HUES48 (cell line): Measurements from ENCODE around the gene ZBTB33.

Experiments
- H3K27ac ChIP-seq: one replicate; pipeline ENCODE4 v1.7.0; 2013; ENCODE audit warnings: low read depth, low read length, inconsistent platforms
- H3K27me3 ChIP-seq: 2 replicates; pipeline ENCODE4 v1.6.1; 2013; ENCODE audit warnings: mild to moderate bottlenecking, low read length; ENCODE audit not compliant: control insufficient read depth, insufficient read depth
- H3K36me3 ChIP-seq: 2 replicates; pipeline ENCODE4 v1.6.1; 2013; ENCODE audit warnings: low read length; ENCODE audit not compliant: control insufficient read depth, insufficient read depth
- H3K4me1 ChIP-seq: 2 replicates; pipeline ENCODE4 v1.6.1; 2013; ENCODE audit warnings: mild to moderate bottlenecking, low read length; ENCODE audit not compliant: control insufficient read depth, insufficient read depth
- H3K4me3 ChIP-seq: 2 replicates; pipeline ENCODE4 v1.5.1; 2013; ENCODE audit warnings: mild to moderate bottlenecking, low read depth, low read length
- H3K9ac ChIP-seq: 2 replicates; pipeline ENCODE4 v1.6.1; 2013; ENCODE audit warnings: mild to moderate bottlenecking, low read depth, low read length, moderate library complexity
- H3K9me3 ChIP-seq: 2 replicates; pipeline ENCODE4 v1.6.1; 2013; ENCODE audit warnings: low read length; ENCODE audit not compliant: control insufficient read depth, insufficient read depth

ZBTB33 gene

GRCh38 chrX:120236687-120237479, 13.7 kb upstream of the ZBTB33 start:
- H3K27ac ChIP-seq: no peak overlapping the region
- no peak overlapping the region for H3K9ac ChIP-seq
- peak overlapping the region; percentile 5; the same call in 1 of the 2 replicates for H3K4me3 ChIP-seq
- H3K36me3 ChIP-seq: peaks cover 6% of the 10 kb centered on the region; the same call in 1 of the 2 replicates
- H3K4me1 ChIP-seq: peaks cover 27% of the 10 kb centered on the region
- peaks cover 7% of the 10 kb centered on the region for H3K9me3 ChIP-seq
- no peaks in the 10 kb centered on the region for H3K27me3 ChIP-seq

DNA sequence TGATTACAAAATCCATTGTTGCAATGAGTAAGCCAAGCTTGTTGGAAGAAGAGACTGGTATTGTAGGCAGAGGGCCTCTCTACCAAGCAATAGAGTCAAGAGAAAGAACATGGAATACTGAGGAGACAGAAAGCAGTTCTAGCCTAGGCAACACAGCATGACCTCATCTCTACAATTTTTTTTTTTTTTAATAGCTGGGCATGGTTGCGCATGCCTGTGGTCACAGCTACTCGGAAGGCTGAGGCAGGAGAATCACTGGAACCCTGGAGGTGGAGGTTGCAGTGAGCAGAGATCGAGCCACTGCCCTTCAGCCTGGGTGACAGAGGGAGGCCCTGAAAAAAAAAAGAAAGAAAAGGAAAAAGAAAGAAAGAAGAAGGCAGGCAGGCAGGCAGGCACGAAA, 11.7 kb upstream of the ZBTB33 start:
- Histone ChIP-seq H3K4me1 (peaks cover 33% of the 10 kb centered on the region), H3K4me3 (no peak overlapping the region), H3K27me3 (no peaks in the 10 kb centered on the region), H3K36me3 (peaks cover 6% of the 10 kb centered on the region; the same call in 1 of the 2 replicates), H3K9me3 (no peaks in the 10 kb centered on the region), H3K27ac (no peak overlapping the region), H3K9ac (no peak overlapping the region)

GRCh38 chrX:120242813-120243212, 7.8 kb upstream of the ZBTB33 start:
- H3K9ac ChIP-seq: no peak overlapping the region
- H3K9me3 ChIP-seq: no peaks in the 10 kb centered on the region
- no peak overlapping the region for H3K27ac ChIP-seq
- H3K4me3 ChIP-seq: no peak overlapping the region
- peaks cover 12% of the 10 kb centered on the region for H3K27me3 ChIP-seq
- H3K36me3 ChIP-seq: peaks cover 6% of the 10 kb centered on the region; the same call in 1 of the 2 replicates
- peaks cover 8% of the 10 kb centered on the region; the same call in 1 of the 2 replicates for H3K4me1 ChIP-seq

- H3K27me3 ChIP-seq: peaks cover 25% of the 10 kb centered on the region
- H3K4me1 ChIP-seq: peaks cover 8% of the 10 kb centered on the region; the same call in 1 of the 2 replicates
- H3K9ac ChIP-seq: peak overlapping the region; percentile 68
- no peaks in the 10 kb centered on the region for H3K36me3 ChIP-seq
- no peaks in the 10 kb centered on the region for H3K9me3 ChIP-seq
- peak overlapping the region; percentile 79 for H3K4me3 ChIP-seq
- H3K27ac ChIP-seq: peak overlapping the region; percentile 86
Observed at GRCh38 chrX:120244395-120244734, 6.2 kb upstream of the ZBTB33 start.

GRCh38 chrX:120244735-120245498, 5.7 kb upstream of the ZBTB33 start:
- H3K9me3 ChIP-seq: no peaks in the 10 kb centered on the region
- peak overlapping the region; percentile 68 for H3K9ac ChIP-seq
- no peaks in the 10 kb centered on the region for H3K36me3 ChIP-seq
- peak overlapping the region; percentile 79 for H3K4me3 ChIP-seq
- H3K27ac ChIP-seq: peak overlapping the region; percentile 86
- peaks cover 30% of the 10 kb centered on the region for H3K27me3 ChIP-seq
- H3K4me1 ChIP-seq: peaks cover 8% of the 10 kb centered on the region

DNA sequence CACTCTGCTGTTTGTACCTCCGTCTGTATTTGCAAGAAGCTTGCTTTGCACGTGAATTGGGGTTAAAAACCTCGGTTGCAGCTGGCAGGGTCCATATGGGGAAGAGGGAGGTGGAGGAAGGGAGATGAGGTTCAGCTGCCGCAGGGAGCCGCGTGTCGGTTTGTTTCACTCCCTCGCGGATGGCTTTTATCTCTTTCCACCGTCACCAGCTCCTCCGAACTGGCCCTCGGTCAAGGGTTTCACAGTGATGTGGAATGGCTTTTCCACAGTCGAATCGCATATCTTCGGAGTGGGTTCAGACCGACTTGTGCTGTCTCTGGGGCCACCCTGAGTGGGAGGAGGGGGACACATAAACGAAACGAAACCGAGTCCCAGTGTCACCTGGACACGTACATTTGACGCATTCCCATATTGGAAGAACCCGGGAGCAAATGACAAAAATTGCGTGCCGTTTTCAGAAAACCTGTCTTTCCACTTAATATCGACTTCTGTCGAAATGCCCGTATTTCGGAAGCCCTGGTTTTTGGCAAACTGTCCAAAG, 929 bp downstream of the ZBTB33 start:
- peaks cover 36% of the 10 kb centered on the region for H3K36me3 ChIP-seq
- H3K27me3 ChIP-seq: peaks cover 29% of the 10 kb centered on the region
- no peaks in the 10 kb centered on the region for H3K9me3 ChIP-seq
- peak overlapping the region; percentile 76 for H3K4me3 ChIP-seq
- H3K27ac ChIP-seq: peak overlapping the region; percentile 86
- H3K9ac ChIP-seq: peak overlapping the region; percentile 82
- H3K4me1 ChIP-seq: peaks cover 7% of the 10 kb centered on the region

DNA sequence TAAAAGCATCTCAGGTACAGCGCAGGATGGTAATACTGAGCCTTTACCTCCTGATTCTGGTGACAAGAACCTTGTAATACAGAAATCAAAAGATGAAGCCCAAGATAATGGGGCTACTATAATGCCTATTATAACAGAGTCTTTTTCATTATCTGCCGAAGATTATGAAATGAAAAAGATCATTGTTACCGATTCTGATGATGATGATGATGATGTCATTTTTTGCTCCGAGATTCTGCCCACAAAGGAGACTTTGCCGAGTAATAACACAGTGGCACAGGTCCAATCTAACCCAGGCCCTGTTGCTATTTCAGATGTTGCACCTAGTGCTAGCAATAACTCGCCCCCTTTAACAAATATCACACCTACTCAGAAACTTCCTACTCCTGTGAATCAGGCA, 3.2 kb downstream of the ZBTB33 start:
- peaks cover 7% of the 10 kb centered on the region for H3K4me1 ChIP-seq
- no peak overlapping the region for H3K4me3 ChIP-seq
- H3K9ac ChIP-seq: no peak overlapping the region
- no peaks in the 10 kb centered on the region for H3K9me3 ChIP-seq
- no peak overlapping the region for H3K27ac ChIP-seq
- H3K27me3 ChIP-seq: peaks cover 13% of the 10 kb centered on the region; the same call in 1 of the 2 replicates
- peaks cover 42% of the 10 kb centered on the region for H3K36me3 ChIP-seq

GRCh38 chrX:120260369-120260768, 9.8 kb downstream of the ZBTB33 start:
- Histone ChIP-seq H3K4me1 (peaks cover 8% of the 10 kb centered on the region), H3K27ac (no peak overlapping the region), H3K4me3 (no peak overlapping the region), H3K9ac (no peak overlapping the region), H3K27me3 (peaks cover 5% of the 10 kb centered on the region), H3K9me3 (no peaks in the 10 kb centered on the region), H3K36me3 (peaks cover 18% of the 10 kb centered on the region)

- Histone ChIP-seq H3K4me1 (peaks cover 8% of the 10 kb centered on the region), H3K9ac (no peak overlapping the region), H3K27me3 (peaks cover 5% of the 10 kb centered on the region), H3K9me3 (no peaks in the 10 kb centered on the region), H3K4me3 (no peak overlapping the region), H3K27ac (no peak overlapping the region), H3K36me3 (no peaks in the 10 kb centered on the region)
Observed at GRCh38 chrX:120262859-120263708, 12.5 kb downstream of the ZBTB33 start.

- Histone ChIP-seq H3K4me3 (no peak overlapping the region), H3K36me3 (no peaks in the 10 kb centered on the region), H3K27me3 (peaks cover 5% of the 10 kb centered on the region), H3K9ac (no peak overlapping the region), H3K27ac (no peak overlapping the region), H3K9me3 (no peaks in the 10 kb centered on the region), H3K4me1 (peaks cover 8% of the 10 kb centered on the region)
Observed at GRCh38 chrX:120264341-120264740, 13.7 kb downstream of the ZBTB33 start.
